Lung (tissue), 12 donors: Measurements from ENCODE around the gene MT1HL1. TPM values are rescaled to one million over a fixed set of nuclear protein-coding genes. Genes with fewer than 3 reads are reported as not detected.

Experiments
- ATAC-seq: fragments of 200-7000 bp; cut with Tn5 transposase; one replicate; pipeline ENCODE4 v1.9.1; 2020; ENCODE audit warnings: moderate number of reproducible peaks; ENCODE audit not compliant: insufficient read depth, low FRiP score
- DNase-seq, 3 donors: peaks; one replicate each; pipeline ENCODE4 v3.0.0-alpha.2; 2013 to 2017
- H3K27ac ChIP-seq, 2 donors: one replicate each; pipeline ENCODE4 v1.5.1; 2013; ENCODE audit warnings: mild to moderate bottlenecking in 2 of 2, moderate library complexity in 2 of 2, control low read depth in 1 of 2, inconsistent platforms in 1 of 2, low read depth in 1 of 2, low read length in 1 of 2
- H3K27me3 ChIP-seq, 3 donors: one replicate each; pipeline ENCODE4 v1.5.1; 2013; ENCODE audit warnings: low read length in 2 of 3; ENCODE audit not compliant: control insufficient read depth in 3 of 3, insufficient read depth in 3 of 3
- H3K36me3 ChIP-seq, 4 donors: one replicate each; pipeline ENCODE4 v1.5.1; 2013; ENCODE audit warnings: low read length in 4 of 4, mild to moderate bottlenecking in 1 of 4, moderate library complexity in 1 of 4; ENCODE audit not compliant: control insufficient read depth in 4 of 4, insufficient read depth in 4 of 4
- H3K4me1 ChIP-seq, 5 donors: one replicate each; pipeline ENCODE4 v1.5.1; 2013; ENCODE audit warnings: low read length in 5 of 5, mild to moderate bottlenecking in 2 of 5, moderate library complexity in 1 of 5; ENCODE audit not compliant: control insufficient read depth in 5 of 5, insufficient read depth in 5 of 5
- H3K4me3 ChIP-seq: one replicate; pipeline ENCODE4 v1.5.1; 2013; ENCODE audit warnings: mild to moderate bottlenecking, control low read depth, moderate library complexity
- H3K9ac ChIP-seq, 2 donors: one replicate each; pipeline ENCODE4 v1.5.1; 2013; ENCODE audit warnings: low read length in 2 of 2, control low read depth in 1 of 2; ENCODE audit not compliant: insufficient read depth in 1 of 2
- H3K9me3 ChIP-seq, 4 donors: one replicate each; pipeline ENCODE4 v1.5.1; 2013; ENCODE audit warnings: low read length in 3 of 4, mild to moderate bottlenecking in 1 of 4, moderate library complexity in 1 of 4; ENCODE audit not compliant: control insufficient read depth in 4 of 4, insufficient read depth in 3 of 4
- CTCF ChIP-seq: IDR thresholded peaks from 2 replicates; pipeline ENCODE4 v1.5.1; 2012; ENCODE audit warnings: mild to moderate bottlenecking; ENCODE audit errors: control extremely low read depth, extremely low read depth
- WGBS, 2 donors: extraction: QIAGEN DNeasy Blood & Tissue Kit; methylation state at CpG; one replicate each; pipeline ENCODE4 v1.1.7; 2013; 5-methylcytosine and 5-hydroxymethylcytosine counted together
- polyA plus RNA-seq, 2 donors: library from polyadenylated mRNA; stranded (reverse); fragments of 200-250 nt; gene quantifications; one replicate each; pipeline ENCODE4 v1.2.1, GENCODE V29; 2013
- total RNA-seq, 2 donors: library from RNA; depleted of rRNA in 1 of 2; stranded (reverse); fragments of >200 nt in 1 of 2; gene quantifications; one replicate each; pipeline ENCODE4 v1.2.1, GENCODE V29; 2014 to 2021
- donor health status: control.
- donor health status: control.
- donor health status: Bipolar disorder and iron deficiency.
- donor health status: healthy.
- donor health status: DM: yes; HTN: yes; CAD: no.

Gene MT1HL1
- total and polyA plus RNA-seq, 4 donors, result not detected

- no peak for DNase-seq
- H3K9ac ChIP-seq, result no peak overlapping the region
- no peak for TF ChIP-seq CTCF
Observed at GRCh38 chr1:237018896-237019295, 14.7 kb upstream of the MT1HL1 start.

GRCh38 chr1:237016626-237017025 lies 12.4 kb upstream of the MT1HL1 start:
- Histone ChIP-seq H3K4me3 (no peak overlapping the region), H3K27me3 (peaks cover 0 to 3% (median 3%) of the 10 kb centered on the region in 3 donors), H3K36me3 (no peaks in the 10 kb centered on the region), H3K27ac (no peak overlapping the region), H3K9me3 (no peaks in the 10 kb centered on the region), H3K9ac (no peak overlapping the region), H3K4me1 (no peaks in the 10 kb centered on the region)
- TF ChIP-seq CTCF, result no peak
- no peak for ATAC-seq
- 55 to 81% methylated on average over 1 of the region's 1 CpG for WGBS, 2 donors
- DNase-seq, result no peak

More at GRCh38 chr1:237018896-237019295, 14.7 kb upstream of the MT1HL1 start:
- Histone ChIP-seq H3K9me3 (no peaks in the 10 kb centered on the region), H3K27me3 (peaks cover 0 to 3% (median 3%) of the 10 kb centered on the region in 3 donors), H3K4me1 (no peaks in the 10 kb centered on the region), H3K27ac (no peak overlapping the region), H3K36me3 (no peaks in the 10 kb centered on the region), H3K4me3 (no peak overlapping the region)
- no peak for ATAC-seq

- Histone ChIP-seq H3K9me3 (no peaks in the 10 kb centered on the region), H3K4me1 (peaks cover 0 to 4% (median 0%) of the 10 kb centered on the region in 5 donors), H3K4me3 (no peak overlapping the region), H3K9ac (no peak overlapping the region), H3K27me3 (peaks cover 0 to 3% (median 3%) of the 10 kb centered on the region in 3 donors), H3K27ac (peak overlapping the region in 1 of 2 donors; percentile 94), H3K36me3 (no peaks in the 10 kb centered on the region)
- no peak for TF ChIP-seq CTCF
- DNase-seq, result no peak
- ATAC-seq, result no peak
- WGBS, 2 donors, result 83 to 91% methylated on average over 5 of the region's 5 CpGs
Observed at GRCh38 chr1:237013608-237014007, 9.4 kb upstream of the MT1HL1 start.

GRCh38 chr1:237012788-237013383 lies 8.6 kb upstream of the MT1HL1 start:
- H3K4me1 ChIP-seq, result peaks cover 0 to 4% (median 0%) of the 10 kb centered on the region in 5 donors
- 39 to 59% methylated on average over 15 of the region's 15 CpGs for WGBS, 2 donors
- H3K9me3 ChIP-seq, result no peaks in the 10 kb centered on the region
- no peak for TF ChIP-seq CTCF
- ATAC-seq (peak; percentile 45), DNase-seq (peak; percentile 26 to 53 (median 47))
- no peak overlapping the region for H3K4me3 ChIP-seq
- peaks cover 0 to 3% (median 3%) of the 10 kb centered on the region in 3 donors for H3K27me3 ChIP-seq
- no peaks in the 10 kb centered on the region for H3K36me3 ChIP-seq
- no peak overlapping the region for H3K9ac ChIP-seq
- peak overlapping the region in 1 of 2 donors; percentile 94 for H3K27ac ChIP-seq
